ENCODE measurements around the gene LTBP4. TPM values are rescaled to one million over a fixed set of nuclear protein-coding genes. Genes with fewer than 3 reads are reported as not detected.

Gene LTBP4
- total and polyA plus RNA-seq, 2 donors (not counting 3 experiments of a cell fraction or from before 2014, with no cell fraction given), result 25.9 to 38.0 TPM

DNA sequence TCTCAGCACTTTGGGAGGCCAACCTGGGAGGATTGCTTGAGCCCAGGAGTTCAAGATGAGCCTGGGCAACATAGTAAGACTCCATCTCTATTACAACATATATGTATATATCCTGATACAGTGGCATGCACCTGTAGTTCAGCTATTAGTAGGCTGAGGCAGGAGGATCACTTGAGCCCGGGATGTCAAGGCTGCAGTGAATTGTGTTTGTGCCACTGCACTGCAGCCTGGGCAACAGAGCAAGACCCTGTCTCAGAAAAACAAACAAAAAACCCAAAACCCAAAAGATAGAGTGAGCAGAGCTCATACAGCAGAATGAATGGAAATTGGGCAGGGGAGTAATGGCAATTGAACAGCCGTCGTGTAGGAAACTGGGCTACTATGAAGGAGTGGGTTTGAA is 41.8 kb upstream of the LTBP4 start:
- intact Hi-C loops (cut with micrococcal nuclease) (no loop called here), dilution Hi-C loops (cut with MboI; ENCODE audit: extremely low pct_ligation_motif_present, low sequenced_read_pairs) (no loop called here)
- Histone ChIP-seq H3K4me3 (replicated peaks in 1 of 3; ENCODE audit: insufficient read depth in 1 of 3, low read depth in 1 of 3, low read length in 3 of 3) (no peak overlapping the region), H3K9me3 (replicated peaks; ENCODE audit: control insufficient read depth, insufficient read depth, low read length) (no peaks in the 10 kb centered on the region), H3K9ac (replicated peaks; ENCODE audit: extremely low read depth, insufficient read depth, low read length) (no peak overlapping the region), H3K4me1 (ENCODE audit: control insufficient read depth, extremely low read depth, insufficient read depth, low read length) (no peaks in the 10 kb centered on the region), H3K27me3 (ENCODE audit: control insufficient read depth in 2 of 2, insufficient read depth in 2 of 2, low read length in 2 of 2) (peaks cover 9 to 13% of the 10 kb centered on the region in 2 experiments), H3K4me2 (ENCODE audit: insufficient read depth, low read length) (no peak overlapping the region), H2AFZ (ENCODE audit: low read depth, low read length) (no peak overlapping the region), H3K36me3 (ENCODE audit: control insufficient read depth in 2 of 2, extremely low read depth in 1 of 2, insufficient read depth in 2 of 2, low read length in 2 of 2) (no peaks in the 10 kb centered on the region), H3K27ac (ENCODE audit: insufficient read depth, low read depth, low read length) (no peak overlapping the region), H4K20me1 (replicated peaks; ENCODE audit: control insufficient read depth, extremely low read depth, insufficient read depth, low read length) (no peaks in the 10 kb centered on the region), H3K79me2 (ENCODE audit: control insufficient read depth, insufficient read depth, low read length) (no peaks in the 10 kb centered on the region), H3K9me1 (replicated peaks; ENCODE audit: control insufficient read depth, extremely low read depth, insufficient read depth, low read length) (no peaks in the 10 kb centered on the region)
- TF ChIP-seq POLR2AphosphoS5 (IDR thresholded peaks at IDR 0.05; ENCODE audit: insufficient read depth, low read depth, low read length) (no peak), POLR2A (IDR thresholded peaks at IDR 0.05; ENCODE audit: low read depth, low read length) (no peak), GATA2 (IDR thresholded peaks at IDR 0.05; ENCODE audit: insufficient read depth, insufficient read length, low read depth, low read length) (no peak), EZH2 (IDR thresholded peaks at IDR 0.05; ENCODE audit: borderline replicate concordance, low read depth, low read length, severe bottlenecking) (no peak), JUN (IDR thresholded peaks at IDR 0.05; ENCODE audit: borderline replicate concordance, insufficient read depth, insufficient read length, low read depth) (no peak), FOS (IDR thresholded peaks at IDR 0.05; ENCODE audit: borderline replicate concordance, insufficient read depth, low read length) (no peak)
- TF ChIP-seq, protein P1, sequence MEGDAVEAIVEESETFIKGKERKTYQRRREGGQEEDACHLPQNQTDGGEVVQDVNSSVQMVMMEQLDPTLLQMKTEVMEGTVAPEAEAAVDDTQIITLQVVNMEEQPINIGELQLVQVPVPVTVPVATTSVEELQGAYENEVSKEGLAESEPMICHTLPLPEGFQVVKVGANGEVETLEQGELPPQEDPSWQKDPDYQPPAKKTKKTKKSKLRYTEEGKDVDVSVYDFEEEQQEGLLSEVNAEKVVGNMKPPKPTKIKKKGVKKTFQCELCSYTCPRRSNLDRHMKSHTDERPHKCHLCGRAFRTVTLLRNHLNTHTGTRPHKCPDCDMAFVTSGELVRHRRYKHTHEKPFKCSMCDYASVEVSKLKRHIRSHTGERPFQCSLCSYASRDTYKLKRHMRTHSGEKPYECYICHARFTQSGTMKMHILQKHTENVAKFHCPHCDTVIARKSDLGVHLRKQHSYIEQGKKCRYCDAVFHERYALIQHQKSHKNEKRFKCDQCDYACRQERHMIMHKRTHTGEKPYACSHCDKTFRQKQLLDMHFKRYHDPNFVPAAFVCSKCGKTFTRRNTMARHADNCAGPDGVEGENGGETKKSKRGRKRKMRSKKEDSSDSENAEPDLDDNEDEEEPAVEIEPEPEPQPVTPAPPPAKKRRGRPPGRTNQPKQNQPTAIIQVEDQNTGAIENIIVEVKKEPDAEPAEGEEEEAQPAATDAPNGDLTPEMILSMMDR (IDR thresholded peaks at IDR 0.05; ENCODE audit: extremely low read depth in 1 of 2, insufficient read depth in 1 of 2, low read depth in 1 of 2, low read length in 2 of 2), result no peak
- TF ChIP-seq, protein P2, sequence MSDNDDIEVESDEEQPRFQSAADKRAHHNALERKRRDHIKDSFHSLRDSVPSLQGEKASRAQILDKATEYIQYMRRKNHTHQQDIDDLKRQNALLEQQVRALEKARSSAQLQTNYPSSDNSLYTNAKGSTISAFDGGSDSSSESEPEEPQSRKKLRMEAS (IDR thresholded peaks at IDR 0.05; ENCODE audit: insufficient read depth, insufficient read length), result no peak
- CTCF ChIA-PET, result interaction anchor here (0.8 to 4.1 kb wide), 3 partner anchors 11 to 36 kb away, joined by 3 to 19 read pairs (median 4); no protein-coding TSS in a partner anchor
- BruUV-seq (replicated peaks), result no TSS peak
- no peak for FAIRE-seq
- POLR2A ChIA-PET, result no interaction called here
- DNase-seq (ENCODE audit: low read depth, low spot score), result no peak

Data from endothelial cell of umbilical vein (primary cell).